Lung (tissue), 12 donors: ENCODE results near the gene ASCC2. TPM values are rescaled to one million over a fixed set of nuclear protein-coding genes. Genes with fewer than 3 reads are reported as not detected.

Experiments used
- ATAC-seq: fragments of 200-7000 bp; cut with Tn5 transposase; one replicate; pipeline ENCODE4 v1.9.1; 2020; ENCODE audit warnings: moderate number of reproducible peaks; ENCODE audit not compliant: insufficient read depth, low FRiP score
- DNase-seq, 3 donors: peaks; one replicate each; pipeline ENCODE4 v3.0.0-alpha.2; 2013 to 2017
- H3K27ac ChIP-seq, 2 donors: one replicate each; pipeline ENCODE4 v1.5.1; 2013; ENCODE audit warnings: mild to moderate bottlenecking in 2 of 2, moderate library complexity in 2 of 2, control low read depth in 1 of 2, inconsistent platforms in 1 of 2, low read depth in 1 of 2, low read length in 1 of 2
- H3K27me3 ChIP-seq, 3 donors: one replicate each; pipeline ENCODE4 v1.5.1; 2013; ENCODE audit warnings: low read length in 2 of 3; ENCODE audit not compliant: control insufficient read depth in 3 of 3, insufficient read depth in 3 of 3
- H3K36me3 ChIP-seq, 4 donors: one replicate each; pipeline ENCODE4 v1.5.1; 2013; ENCODE audit warnings: low read length in 4 of 4, mild to moderate bottlenecking in 1 of 4, moderate library complexity in 1 of 4; ENCODE audit not compliant: control insufficient read depth in 4 of 4, insufficient read depth in 4 of 4
- H3K4me1 ChIP-seq, 5 donors: one replicate each; pipeline ENCODE4 v1.5.1; 2013; ENCODE audit warnings: low read length in 5 of 5, mild to moderate bottlenecking in 2 of 5, moderate library complexity in 1 of 5; ENCODE audit not compliant: control insufficient read depth in 5 of 5, insufficient read depth in 5 of 5
- H3K4me3 ChIP-seq: one replicate; pipeline ENCODE4 v1.5.1; 2013; ENCODE audit warnings: mild to moderate bottlenecking, control low read depth, moderate library complexity
- H3K9ac ChIP-seq, 2 donors: one replicate each; pipeline ENCODE4 v1.5.1; 2013; ENCODE audit warnings: low read length in 2 of 2, control low read depth in 1 of 2; ENCODE audit not compliant: insufficient read depth in 1 of 2
- H3K9me3 ChIP-seq, 4 donors: one replicate each; pipeline ENCODE4 v1.5.1; 2013; ENCODE audit warnings: low read length in 3 of 4, mild to moderate bottlenecking in 1 of 4, moderate library complexity in 1 of 4; ENCODE audit not compliant: control insufficient read depth in 4 of 4, insufficient read depth in 3 of 4
- CTCF ChIP-seq: IDR thresholded peaks from 2 replicates; pipeline ENCODE4 v1.5.1; 2012; ENCODE audit warnings: mild to moderate bottlenecking; ENCODE audit errors: control extremely low read depth, extremely low read depth
- WGBS, 2 donors: extraction: QIAGEN DNeasy Blood & Tissue Kit; methylation state at CpG; one replicate each; pipeline ENCODE4 v1.1.7; 2013; 5-methylcytosine and 5-hydroxymethylcytosine counted together
- polyA plus RNA-seq, 2 donors: library from polyadenylated mRNA; stranded (reverse); fragments of 200-250 nt; gene quantifications; one replicate each; pipeline ENCODE4 v1.2.1, GENCODE V29; 2013
- total RNA-seq, 2 donors: library from RNA; depleted of rRNA in 1 of 2; stranded (reverse); fragments of >200 nt in 1 of 2; gene quantifications; one replicate each; pipeline ENCODE4 v1.2.1, GENCODE V29; 2014 to 2021
- donor health status: control.
- donor health status: control.
- donor health status: Bipolar disorder and iron deficiency.
- donor health status: healthy.
- donor health status: DM: yes; HTN: yes; CAD: no.

Gene ASCC2
- total and polyA plus RNA-seq, 4 donors: 38.6 to 61.6 (median 53.6) TPM

DNA sequence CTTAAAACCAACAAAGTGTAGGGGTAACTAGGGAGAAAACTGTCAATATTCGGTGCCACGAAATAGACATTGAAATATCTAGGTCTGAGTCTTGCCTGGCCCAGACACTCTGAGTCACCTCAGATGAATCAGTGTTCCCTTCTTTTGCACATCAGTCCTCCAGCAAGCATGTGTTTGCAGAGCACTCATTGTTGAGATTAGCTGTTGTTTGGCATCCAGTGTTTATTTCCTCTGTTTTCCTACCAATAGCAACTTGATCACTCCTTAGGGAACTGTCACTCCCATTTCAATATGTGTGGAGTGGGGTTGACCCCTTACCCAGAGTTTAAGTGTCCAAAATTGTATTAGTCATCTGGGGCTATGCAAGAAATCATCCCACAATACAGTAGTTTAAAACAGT is 4.7 kb upstream of the ASCC2 start:
- H3K27me3 ChIP-seq: no peaks in the 10 kb centered on the region
- H3K9ac ChIP-seq: no peak overlapping the region
- peaks cover 0 to 1% (median 0%) of the 10 kb centered on the region in 5 donors for H3K4me1 ChIP-seq
- 59 to 89% methylated on average over 2 of the region's 2 CpGs for WGBS, 2 donors
- TF ChIP-seq CTCF: no peak
- ATAC-seq (no peak), DNase-seq (no peak)
- peaks cover 0 to 2% (median 0%) of the 10 kb centered on the region in 4 donors for H3K9me3 ChIP-seq
- H3K36me3 ChIP-seq: no peaks in the 10 kb centered on the region
- H3K4me3 ChIP-seq: no peak overlapping the region
- H3K27ac ChIP-seq: peak overlapping the region; percentile 5 to 58

GRCh38 chr22:29842172-29842571 is 4.1 kb upstream of the ASCC2 start:
- peaks cover 0 to 6% (median 3%) of the 10 kb centered on the region in 5 donors for H3K4me1 ChIP-seq
- TF ChIP-seq CTCF: no peak
- no peak for DNase-seq
- H3K9me3 ChIP-seq: peaks cover 0 to 2% (median 0%) of the 10 kb centered on the region in 4 donors
- H3K27me3 ChIP-seq: no peaks in the 10 kb centered on the region
- no peak overlapping the region for H3K4me3 ChIP-seq
- peak overlapping the region in 1 of 2 donors; percentile 58 for H3K27ac ChIP-seq
- no peak overlapping the region for H3K9ac ChIP-seq
- no peaks in the 10 kb centered on the region for H3K36me3 ChIP-seq
- WGBS, 2 donors: 76 to 89% methylated on average over 2 of the region's 2 CpGs
- ATAC-seq: no peak

GRCh38 chr22:29840498-29840897 is 2.4 kb upstream of the ASCC2 start:
- ATAC-seq (no peak), DNase-seq (no peak)
- H3K4me3 ChIP-seq: no peak overlapping the region
- H3K9ac ChIP-seq: no peak overlapping the region
- peaks cover 0 to 6% (median 5%) of the 10 kb centered on the region in 5 donors for H3K4me1 ChIP-seq
- no peaks in the 10 kb centered on the region for H3K27me3 ChIP-seq
- peaks cover 0 to 3% (median 0%) of the 10 kb centered on the region in 4 donors for H3K36me3 ChIP-seq
- TF ChIP-seq CTCF: no peak
- H3K9me3 ChIP-seq: no peaks in the 10 kb centered on the region
- no peak overlapping the region for H3K27ac ChIP-seq

DNA sequence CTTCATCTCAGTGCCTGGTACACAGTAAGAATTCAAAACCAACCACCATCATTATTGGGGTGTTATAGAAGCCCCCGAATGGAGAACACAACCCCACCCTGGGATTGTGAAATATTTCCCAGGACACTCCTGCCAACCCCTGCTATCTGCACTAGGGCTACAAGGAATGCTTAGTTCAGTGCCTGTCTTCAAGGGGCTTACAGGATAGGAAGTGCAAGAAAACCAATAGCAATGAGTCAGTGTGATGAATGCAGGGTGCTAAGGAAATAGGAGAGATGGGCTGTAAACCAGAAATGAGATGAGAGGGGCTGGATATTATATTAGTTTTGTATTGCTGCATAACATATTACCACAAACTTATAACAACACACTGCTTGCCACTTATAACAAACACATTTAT is 965 bp upstream of the ASCC2 start:
- peak overlapping the region in 1 of 2 donors; percentile 65 for H3K27ac ChIP-seq
- 70 to 84% methylated on average over 1 of the region's 1 CpG for WGBS, 2 donors

More for the DNA sequence above, 965 bp upstream of the ASCC2 start:
- no peak for TF ChIP-seq CTCF
- Histone ChIP-seq H3K27me3 (no peaks in the 10 kb centered on the region), H3K9me3 (no peaks in the 10 kb centered on the region), H3K9ac (no peak overlapping the region), H3K4me3 (no peak overlapping the region), H3K36me3 (peaks cover 0 to 7% (median 1%) of the 10 kb centered on the region in 4 donors), H3K4me1 (peaks cover 0 to 10% (median 6%) of the 10 kb centered on the region in 5 donors)
- ATAC-seq (no peak), DNase-seq (no peak)
